ENCODE measurements around the gene SPOCK3.
"Not testable (repeated sequence)": the region's sequence is repeated elsewhere in the genome, so short reads cannot be mapped to it uniquely, and the experiment has no call there.

Gene SPOCK3

DNA sequence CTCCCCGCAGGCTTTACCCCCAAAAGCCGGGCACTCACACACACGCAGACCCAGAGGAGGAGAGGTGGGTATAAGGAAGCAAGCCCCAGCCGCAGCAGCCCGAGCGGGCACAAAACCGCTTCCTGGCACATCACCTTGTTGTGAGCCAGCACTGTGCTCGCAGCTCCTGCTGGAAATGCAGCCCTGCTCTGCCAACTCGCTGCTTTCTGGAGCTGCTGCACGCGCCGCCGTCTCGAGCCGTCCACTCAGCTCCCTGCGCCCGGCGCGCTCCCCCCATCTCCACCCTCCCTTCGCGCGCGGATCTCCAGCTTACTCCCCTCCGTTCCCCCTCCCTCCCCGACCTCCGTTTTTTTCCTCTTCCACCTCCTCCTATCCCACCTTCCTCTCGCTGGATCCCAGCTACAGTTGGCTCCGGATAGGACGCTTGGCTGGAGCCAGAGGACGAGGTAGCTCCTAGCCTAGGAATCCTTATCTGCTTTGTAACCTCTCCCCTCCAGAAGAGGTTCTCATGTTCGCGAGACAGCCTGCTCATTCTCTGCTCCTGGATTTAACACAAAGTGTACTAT, at the start of gene SPOCK3:
Gene SPOCK3, minus strand, starts transcription at position 179 of the 566 bp plus-strand sequence.
- peak; percentile 1 for DNase-seq (ENCODE audit: low read depth)

DNA sequence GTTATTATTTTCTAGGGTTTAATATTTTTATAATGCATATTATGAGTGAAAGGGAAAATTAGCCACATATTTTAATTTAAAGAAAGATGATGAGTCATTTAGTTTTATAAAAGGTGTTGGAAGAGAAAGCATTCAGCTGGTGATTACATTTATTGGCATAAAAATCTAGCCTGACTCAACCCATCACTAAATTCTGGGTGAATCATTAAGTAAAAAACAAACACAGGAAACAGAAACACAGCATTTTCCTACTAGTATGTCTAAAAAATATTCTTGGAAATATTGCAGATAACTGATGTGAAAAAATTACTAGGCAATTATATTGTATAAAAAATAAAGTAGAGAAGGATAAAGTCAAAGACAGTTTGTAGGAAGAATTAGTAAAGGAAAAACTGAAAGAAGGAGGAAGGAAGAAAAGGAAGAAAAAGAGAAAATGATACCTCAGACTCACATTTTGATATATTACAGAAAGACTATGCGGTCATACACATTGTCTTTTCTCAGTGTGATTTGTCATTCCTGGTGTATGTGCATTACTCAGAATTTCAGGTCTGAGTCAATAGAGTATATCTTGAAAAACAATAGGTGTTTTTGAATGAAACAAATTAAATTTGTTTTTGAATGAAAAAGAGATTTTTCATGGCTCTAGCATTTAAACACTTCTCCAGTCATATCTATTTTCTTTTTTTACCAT, 48.0 kb upstream of the SPOCK3 start:
- no peak for DNase-seq (ENCODE audit: low read depth)

DNA sequence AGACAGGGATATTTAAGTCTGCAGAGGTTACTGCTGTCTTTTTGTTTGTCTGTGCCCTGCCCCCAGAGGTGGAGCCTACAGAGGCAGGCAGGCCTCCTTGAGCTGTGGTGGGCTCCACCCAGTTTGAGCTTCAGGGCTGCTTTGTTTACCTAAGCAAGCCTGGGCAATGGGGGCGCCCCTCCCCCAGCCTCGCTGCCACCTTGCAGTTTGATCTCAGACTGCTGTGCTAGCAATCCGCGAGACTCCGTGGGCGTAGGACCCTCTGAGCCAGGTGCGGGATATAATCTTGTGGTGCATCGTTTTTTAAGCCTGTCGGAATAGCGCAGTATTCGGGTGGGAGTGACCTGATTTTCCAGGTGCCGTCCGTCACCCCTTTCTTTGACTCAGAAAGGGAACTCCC, 47.3 kb upstream of the SPOCK3 start:
- DNase-seq (ENCODE audit: low read depth), result not testable (repeated sequence)

DNA sequence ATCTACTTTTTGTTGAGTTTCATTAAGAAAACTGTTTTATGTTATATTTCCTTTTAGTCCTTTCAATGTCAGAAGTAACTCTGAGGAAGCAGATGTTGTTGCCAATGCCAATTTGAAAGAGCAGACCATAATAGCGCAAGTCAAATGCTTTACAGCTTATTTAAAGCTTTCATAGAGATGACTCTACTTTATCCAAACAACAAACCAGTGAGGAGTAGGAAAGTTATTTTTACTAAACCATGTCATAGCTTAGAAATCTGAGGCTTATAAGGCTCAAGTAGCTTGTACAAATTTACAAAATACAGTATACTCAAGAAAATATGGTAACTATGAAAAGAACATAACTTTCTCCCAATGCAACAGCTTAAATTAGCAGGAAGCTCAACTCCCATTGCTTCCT, 40.1 kb upstream of the SPOCK3 start:
- no peak for DNase-seq (ENCODE audit: low read depth)

DNA sequence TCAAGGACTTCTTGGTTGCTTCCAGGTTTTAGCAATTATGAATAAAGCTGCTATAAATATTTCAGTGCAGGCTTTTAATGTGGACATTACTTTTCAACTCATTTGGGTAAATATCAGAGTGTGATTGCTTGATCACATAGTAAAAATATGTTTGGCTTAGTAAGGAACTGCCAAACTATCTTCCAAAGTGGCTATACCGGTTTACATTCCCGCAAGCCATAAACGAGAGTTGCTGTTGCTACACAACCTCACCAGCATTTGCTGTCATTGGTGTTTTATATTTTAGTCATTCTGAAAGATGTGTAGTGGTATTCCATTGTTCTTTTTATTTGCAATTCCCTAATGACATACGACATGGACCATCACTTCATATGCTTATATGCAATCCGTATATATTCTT, 30.9 kb upstream of the SPOCK3 start:
- DNase-seq (ENCODE audit: low read depth), result no peak

DNA sequence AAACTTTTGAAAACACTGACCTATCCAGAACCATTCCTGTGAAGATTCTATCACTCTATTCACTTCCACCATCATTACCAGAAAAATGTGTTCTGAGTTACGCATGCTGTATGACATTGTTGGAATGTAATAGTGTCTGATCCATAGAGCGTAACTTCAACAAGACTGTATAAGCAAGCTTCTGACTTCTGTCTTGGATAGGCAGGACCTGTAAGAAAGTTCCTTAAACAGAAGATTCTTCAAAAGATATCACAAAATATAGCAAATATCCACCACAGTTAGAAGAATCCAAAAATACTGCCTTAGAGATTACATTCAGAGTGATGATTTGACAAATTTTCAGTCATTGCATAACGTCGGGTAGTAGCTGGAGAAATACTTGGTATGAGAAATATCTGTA, 14.0 kb upstream of the SPOCK3 start:
- no peak for DNase-seq (ENCODE audit: low read depth)

DNA sequence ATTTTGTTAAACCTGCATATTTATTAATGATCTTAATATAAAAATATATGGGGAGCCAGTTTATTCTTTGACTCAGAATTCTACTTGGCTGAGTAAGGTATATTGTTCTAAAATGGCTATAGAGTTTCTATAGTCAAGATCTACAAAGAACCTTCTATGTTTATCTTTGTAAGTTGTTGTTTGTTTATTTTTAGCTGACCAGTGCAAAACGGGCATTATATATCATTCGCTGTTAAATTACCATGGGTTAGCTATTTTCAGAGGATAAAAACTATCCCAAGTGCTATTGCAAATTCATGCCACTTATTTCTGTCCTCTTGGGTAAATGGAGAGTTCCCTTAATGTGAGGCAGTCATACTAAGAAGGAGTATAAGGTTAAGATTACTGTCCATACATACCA, 5.3 kb upstream of the SPOCK3 start:
- DNase-seq (ENCODE audit: low read depth), result no peak

DNA sequence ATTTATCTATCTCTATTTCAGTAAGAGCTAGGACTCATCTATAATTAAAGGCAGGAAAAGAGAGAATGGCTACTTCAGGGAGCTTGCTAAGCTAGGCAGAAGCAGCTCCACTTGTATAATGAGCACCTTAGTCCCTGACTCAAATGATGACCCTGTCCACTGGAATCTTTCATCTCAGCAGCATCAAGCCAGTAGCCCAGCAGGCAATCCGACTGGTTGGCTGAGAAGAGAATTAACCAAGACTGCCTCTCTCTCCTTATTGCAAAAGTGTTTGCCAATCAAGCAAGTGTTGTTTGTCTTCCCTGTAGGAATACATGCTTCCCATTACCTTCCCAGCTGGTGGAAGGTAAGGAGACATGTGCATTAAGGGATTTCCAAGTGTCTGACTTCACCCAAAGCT, 3.9 kb upstream of the SPOCK3 start:
- DNase-seq (ENCODE audit: low read depth), result no peak

DNA sequence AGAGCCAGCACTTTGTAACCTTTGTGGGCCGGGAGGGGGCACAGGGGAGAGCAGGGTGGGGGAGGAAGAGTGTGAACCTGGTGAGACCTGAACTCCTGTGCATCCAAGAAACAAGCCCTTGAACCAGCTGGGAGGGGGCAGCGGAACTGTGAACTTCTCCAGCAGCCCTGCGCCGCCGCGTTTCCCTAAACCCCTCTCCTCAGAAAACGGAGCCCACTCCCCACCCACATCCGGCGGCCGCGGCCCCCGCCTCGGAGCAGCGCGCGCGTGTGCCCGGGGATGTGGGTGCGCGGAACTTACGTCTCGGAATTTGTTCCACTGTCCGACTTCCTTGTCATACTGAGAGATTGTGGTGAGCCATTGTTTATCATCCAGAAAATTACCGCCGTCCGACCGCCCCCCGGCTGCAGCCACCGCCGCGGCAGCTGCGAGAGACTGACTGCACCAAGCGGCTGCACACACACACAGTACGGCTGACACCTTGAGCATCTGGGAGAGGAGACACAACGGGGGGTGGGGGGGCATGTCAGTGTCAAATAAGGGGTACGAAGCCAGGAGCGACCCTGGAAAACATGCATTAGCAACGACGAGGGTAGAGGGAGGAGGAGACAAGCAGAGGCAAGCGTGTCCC, 494 bp downstream of the SPOCK3 start:
- no peak for DNase-seq (ENCODE audit: low read depth)

DNA sequence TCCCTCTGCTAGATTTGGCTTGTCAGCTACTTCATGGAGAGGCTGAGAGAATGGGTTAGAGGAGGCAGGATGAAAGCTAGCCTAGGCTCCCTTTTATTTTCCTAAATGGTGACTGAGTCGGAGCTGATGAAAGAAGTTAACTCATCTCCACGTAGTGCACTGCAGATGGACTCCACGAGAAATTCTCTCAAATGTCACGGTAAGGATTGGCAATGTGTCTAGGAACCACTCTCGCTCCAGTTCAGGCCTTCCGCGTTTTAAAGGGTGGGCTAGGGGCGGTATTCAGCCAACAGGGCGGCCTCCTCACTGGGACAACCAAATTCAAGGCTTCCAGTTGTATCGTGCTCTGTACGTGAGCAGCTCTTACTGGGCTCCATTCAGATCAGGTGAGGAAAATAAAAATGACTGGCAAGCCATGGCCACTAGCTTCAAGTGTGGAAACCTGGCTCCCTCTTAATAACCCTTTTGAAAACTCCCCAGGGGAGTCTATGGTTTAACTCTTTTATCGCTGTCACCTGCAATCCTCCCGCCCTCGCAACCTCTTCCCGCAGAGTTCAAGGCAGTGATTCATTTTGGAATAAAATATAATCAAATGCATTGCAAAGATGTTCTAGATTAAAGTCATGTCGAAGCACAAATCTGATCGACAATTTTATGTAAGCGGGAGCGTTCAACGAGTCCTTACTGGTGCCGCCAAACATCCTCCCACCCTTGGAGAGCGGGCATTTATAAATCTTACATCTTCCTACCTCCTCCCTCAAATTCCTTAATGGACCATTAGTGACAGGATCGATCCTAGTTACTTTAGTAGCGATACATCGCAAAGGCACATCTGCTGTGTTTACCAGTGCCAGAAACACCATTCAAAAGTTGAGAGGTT, 1.2 kb downstream of the SPOCK3 start:
- no peak for DNase-seq (ENCODE audit: low read depth)

DNA sequence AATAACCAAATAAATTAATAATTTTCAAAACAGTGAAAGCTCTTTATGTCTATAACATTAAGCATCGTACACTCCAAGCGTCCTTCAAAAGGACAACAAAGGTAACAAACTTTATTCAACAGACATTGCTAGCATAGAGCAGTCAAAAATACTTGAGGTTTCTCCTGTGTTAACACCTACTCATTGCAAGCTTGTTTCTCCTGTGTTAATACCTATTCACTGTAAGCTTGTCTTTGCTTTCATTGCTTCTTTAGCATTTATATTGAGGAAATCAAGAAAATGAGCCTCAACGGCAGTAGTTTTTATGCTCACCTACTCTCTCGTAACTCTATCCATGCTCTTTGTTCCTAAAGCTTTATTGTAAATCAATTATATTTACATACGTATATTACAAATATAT, 3.5 kb downstream of the SPOCK3 start:
- no peak for DNase-seq (ENCODE audit: low read depth)

DNA sequence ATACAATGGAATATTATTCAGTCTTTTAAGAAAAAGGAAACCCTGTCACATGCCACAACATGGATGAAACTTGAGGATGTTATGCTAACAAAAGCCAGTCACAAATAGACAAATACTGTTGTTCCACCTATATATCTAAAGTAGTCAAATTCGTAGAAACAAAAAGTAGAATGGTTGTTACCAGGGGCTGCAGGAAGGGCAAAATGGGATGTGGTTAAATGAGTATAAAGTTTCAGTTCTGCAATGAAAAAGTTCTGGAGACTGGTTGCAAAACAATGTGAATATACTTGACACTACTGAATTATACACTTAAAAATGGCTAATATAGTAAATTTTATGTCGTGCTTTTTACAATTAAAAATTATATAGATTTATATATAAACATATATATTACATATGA, 12.2 kb downstream of the SPOCK3 start:
- DNase-seq (ENCODE audit: low read depth), result no peak

DNA sequence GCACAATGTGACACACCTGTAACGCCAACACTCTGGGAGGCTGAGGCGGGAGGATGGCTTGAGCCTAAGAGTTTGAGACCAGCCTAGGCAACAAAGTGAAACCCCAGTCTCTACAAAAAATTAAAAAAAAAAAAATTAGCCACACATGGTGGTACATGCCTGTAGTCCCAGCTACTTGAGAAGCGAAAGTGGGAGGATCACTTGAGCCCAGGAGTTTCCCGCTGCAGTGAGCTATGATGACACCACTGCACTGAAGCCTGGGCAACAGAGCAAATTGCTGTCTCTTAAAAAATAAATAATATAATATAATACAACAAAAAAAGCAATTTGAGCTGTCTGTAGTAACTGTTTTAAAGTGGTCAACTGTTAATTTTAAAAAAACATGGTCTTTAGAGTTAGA, 13.2 kb downstream of the SPOCK3 start:
- DNase-seq (ENCODE audit: low read depth), result no peak

DNA sequence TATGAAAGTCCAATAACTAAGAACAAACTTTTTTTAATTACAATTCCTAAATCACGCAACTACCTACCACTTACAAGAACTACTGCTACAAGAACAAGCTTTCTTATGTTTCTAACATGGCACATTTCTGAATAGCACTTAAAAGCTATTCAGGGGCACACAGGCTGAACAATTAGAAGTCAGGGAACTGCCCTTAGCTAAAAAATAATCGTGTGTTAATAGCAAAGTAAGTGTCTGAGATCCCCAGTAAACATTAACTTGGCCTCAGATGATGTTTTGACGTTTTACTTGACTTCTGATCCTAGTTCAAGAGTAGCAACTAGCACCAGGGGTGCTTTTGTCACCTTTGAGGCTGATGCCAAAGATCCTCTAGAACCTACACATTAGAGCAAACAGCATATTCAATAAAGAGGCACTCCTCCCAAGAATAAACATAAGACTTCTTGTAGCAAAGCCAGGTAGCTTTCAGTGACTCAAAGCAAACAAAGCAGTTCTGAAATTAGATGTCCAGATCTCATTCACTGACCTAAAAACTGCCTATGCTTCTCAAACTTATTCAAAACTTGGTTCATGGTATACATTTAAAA, 16.2 kb downstream of the SPOCK3 start:
- no peak for DNase-seq (ENCODE audit: low read depth)

DNA sequence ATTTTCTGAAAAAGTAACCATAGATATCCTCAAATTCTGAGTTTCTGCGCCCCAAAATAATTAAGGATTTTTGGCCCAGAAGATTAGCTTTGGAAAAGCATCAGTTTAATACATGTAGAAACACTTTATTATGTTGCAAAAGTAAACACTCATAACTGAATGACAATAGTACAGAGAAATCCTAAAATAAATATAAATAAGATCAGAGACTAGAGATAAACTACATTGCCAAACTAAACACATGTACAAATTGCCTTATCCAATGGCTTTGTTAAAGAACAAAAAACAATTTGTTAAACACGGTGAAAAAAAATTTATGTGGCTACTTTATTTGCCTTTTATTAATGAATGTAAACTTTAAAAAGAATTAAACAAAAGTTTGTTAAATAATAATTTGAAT, 17.5 kb downstream of the SPOCK3 start:
- no peak for DNase-seq (ENCODE audit: low read depth)

DNA sequence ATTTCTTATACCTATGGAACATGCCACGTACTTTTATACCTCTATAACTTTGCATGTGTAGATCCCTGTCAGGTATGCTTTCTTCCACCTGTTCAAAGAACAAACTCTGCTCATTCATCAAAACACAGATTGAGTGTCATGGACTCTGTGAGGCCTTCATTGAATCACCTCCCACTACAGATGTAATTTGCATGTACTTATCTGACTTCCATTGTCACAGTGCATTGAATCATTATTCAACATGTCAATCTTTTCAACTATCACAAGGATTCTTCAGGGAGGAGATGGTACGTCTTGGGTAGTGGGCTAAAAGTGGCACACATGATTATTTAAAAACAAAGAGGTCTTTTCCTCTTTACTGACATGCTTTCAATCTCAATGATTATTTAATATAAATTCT, 24.1 kb downstream of the SPOCK3 start:
- DNase-seq (ENCODE audit: low read depth), result no peak

DNA sequence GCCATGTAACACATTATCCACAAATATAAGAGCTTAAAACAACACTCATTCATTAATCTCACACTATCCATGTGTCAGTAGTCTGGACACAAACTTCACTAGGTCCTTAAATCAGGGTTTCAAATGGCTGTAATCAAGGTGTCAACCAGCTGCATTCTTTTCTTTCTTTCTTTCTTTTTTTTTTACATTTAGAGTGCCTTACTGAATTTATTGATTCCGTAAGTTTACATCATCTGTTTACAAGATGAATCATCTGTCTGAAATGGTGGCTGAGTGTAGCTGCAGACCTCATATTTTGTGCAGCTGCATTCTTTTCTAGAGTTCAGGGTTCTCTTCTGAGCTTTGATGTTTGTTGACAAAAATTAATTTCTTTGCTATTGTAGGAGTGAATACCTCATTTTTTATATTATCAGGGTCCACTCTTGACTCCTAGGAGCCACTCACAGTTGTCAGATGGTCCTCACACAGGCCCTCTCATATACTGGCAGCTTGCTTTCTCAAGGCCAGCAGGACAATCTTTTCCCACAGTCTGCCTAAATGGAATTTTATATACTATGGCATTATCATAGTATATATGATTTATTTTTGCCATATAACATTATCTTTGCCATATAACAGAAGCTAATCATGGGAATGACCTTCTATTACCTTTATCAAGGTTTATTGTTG, 37.8 kb downstream of the SPOCK3 start:
- DNase-seq (ENCODE audit: low read depth), result no peak

DNA sequence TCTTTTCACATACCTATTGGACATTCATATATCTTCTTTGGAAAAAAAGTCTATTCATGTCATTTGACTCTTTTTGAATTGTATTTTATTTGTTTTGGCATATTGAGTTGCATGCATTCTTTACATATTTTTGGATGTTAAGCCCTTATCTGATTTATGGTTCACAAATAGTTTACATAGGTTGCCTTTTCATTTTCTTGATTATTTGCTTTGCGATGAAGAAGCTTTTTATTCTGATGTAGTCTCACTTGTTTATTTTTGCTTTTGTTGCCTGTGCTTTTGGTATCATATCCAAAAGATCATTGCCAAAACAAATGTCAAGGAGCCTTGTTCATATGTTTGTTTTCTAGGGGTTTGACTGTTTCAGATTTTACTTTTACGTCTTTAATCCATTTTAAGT, 43.9 kb downstream of the SPOCK3 start:
- no peak for DNase-seq (ENCODE audit: low read depth)

DNA sequence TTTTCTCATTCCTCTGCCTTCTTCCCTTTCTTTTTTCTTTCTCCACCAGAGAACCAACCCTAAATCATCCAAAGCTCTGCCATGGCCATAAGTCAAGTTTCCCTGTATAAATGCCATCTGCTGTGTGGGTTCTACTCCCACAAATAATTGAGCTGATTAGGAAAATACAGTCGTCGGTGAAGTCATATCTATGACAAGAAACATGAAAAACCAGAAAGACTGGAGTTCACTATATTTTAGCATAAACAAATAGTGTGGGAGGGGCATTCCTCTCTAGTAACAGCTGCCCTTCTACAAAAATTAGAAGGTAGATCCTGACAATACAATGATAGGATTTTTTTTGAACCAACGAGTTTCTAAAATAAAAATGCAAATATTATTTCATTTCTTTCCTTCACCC, 48.8 kb downstream of the SPOCK3 start:
- no peak for DNase-seq (ENCODE audit: low read depth)

DNA sequence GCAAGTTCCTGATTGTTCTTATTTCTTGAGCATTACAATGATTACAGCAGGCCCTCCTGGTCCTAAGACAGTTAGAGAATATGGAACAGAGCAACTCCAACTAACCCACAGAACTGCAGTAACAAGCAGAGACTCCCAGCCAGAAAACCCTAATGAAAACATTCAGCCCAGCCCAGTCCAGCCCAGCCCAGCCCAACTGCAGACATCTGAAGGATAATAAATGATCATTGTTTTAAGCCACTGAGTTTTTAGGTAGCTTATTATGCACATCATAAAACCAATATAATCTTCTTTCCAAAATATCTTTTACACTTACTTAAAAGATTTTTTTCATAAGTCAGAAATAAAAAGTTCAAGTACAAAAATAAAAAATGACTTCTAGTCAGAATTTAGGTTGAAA, 51.3 kb downstream of the SPOCK3 start:
- DNase-seq (ENCODE audit: low read depth), result no peak

DNA sequence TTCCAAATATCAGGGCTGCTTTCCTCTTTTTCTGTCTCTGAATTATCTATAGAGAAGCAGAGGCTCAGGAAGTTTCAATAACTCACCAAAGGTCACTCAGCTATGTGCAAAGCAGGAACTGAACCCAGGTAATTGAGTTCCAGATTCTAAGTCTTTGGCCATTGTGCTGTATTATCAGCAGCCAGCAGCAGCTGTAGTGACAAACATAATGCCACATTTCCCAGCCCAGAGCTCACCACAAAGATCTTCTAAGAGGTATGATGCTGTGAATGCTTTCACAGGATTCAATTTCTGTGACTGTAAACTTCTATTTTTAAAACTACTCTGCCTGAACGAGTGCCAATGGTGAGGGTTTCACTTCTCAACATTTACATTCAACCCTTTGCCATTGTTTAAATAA, 56.4 kb downstream of the SPOCK3 start:
- no peak for DNase-seq (ENCODE audit: low read depth)
